Measurements from ENCODE around the gene MON2.

The MON2 gene

GRCh38 chr12:62575036-62575435 lies 108.4 kb downstream of the MON2 start:
- no peaks in the 10 kb centered on the region for H3K9me3 ChIP-seq (replicated peaks; ENCODE audit: low read length)
- no peak overlapping the region for H3K4me3 ChIP-seq (ENCODE audit: low read length)
- peaks cover 30% of the 10 kb centered on the region for H3K36me3 ChIP-seq (ENCODE audit: insufficient read depth, low read length)
- no peak overlapping the region for H3K9ac ChIP-seq (ENCODE audit: low read depth, low read length)
- H3K4me1 ChIP-seq (ENCODE audit: control insufficient read depth, insufficient read depth, low read length) = no peaks in the 10 kb centered on the region
- no peak overlapping the region for H3K4me2 ChIP-seq (ENCODE audit: low read length)
- no peaks in the 10 kb centered on the region for H3K27me3 ChIP-seq (ENCODE audit: control insufficient read depth, insufficient read depth, low read length)

GRCh38 chr12:62576503-62576902 lies 109.9 kb downstream of the MON2 start:
- peaks cover 27% of the 10 kb centered on the region for H3K36me3 ChIP-seq (ENCODE audit: insufficient read depth, low read length)
- no peaks in the 10 kb centered on the region for H3K9me3 ChIP-seq (replicated peaks; ENCODE audit: low read length)
- H3K9ac ChIP-seq (ENCODE audit: low read depth, low read length) = no peak overlapping the region
- H3K27me3 ChIP-seq (ENCODE audit: control insufficient read depth, insufficient read depth, low read length) = no peaks in the 10 kb centered on the region
- H3K4me3 ChIP-seq (ENCODE audit: low read length) = no peak overlapping the region
- no peaks in the 10 kb centered on the region for H3K4me1 ChIP-seq (ENCODE audit: control insufficient read depth, insufficient read depth, low read length)
- H3K4me2 ChIP-seq (ENCODE audit: low read length) = no peak overlapping the region

- Histone ChIP-seq H3K36me3 (ENCODE audit: insufficient read depth, low read length) (peaks cover 22% of the 10 kb centered on the region), H3K4me3 (ENCODE audit: low read length) (no peak overlapping the region), H3K4me2 (ENCODE audit: low read length) (no peak overlapping the region), H3K9me3 (replicated peaks; ENCODE audit: low read length) (no peaks in the 10 kb centered on the region), H3K4me1 (ENCODE audit: control insufficient read depth, insufficient read depth, low read length) (no peaks in the 10 kb centered on the region), H3K27me3 (ENCODE audit: control insufficient read depth, insufficient read depth, low read length) (no peaks in the 10 kb centered on the region), H3K9ac (ENCODE audit: low read depth, low read length) (no peak overlapping the region)
Observed at GRCh38 chr12:62578726-62579125, 112.1 kb downstream of the MON2 start.

- H3K9ac ChIP-seq (ENCODE audit: low read depth, low read length) = no peak overlapping the region
- no peaks in the 10 kb centered on the region for H3K27me3 ChIP-seq (ENCODE audit: control insufficient read depth, insufficient read depth, low read length)
- H3K4me1 ChIP-seq (ENCODE audit: control insufficient read depth, insufficient read depth, low read length) = no peaks in the 10 kb centered on the region
- H3K4me3 ChIP-seq (ENCODE audit: low read length) = no peak overlapping the region
- H3K9me3 ChIP-seq (replicated peaks; ENCODE audit: low read length) = no peaks in the 10 kb centered on the region
- H3K36me3 ChIP-seq (ENCODE audit: insufficient read depth, low read length) = peaks cover 11% of the 10 kb centered on the region
- no peak overlapping the region for H3K4me2 ChIP-seq (ENCODE audit: low read length)
Observed at GRCh38 chr12:62581288-62582064, 114.8 kb downstream of the MON2 start.

GRCh38 chr12:62582065-62582366 lies 115.4 kb downstream of the MON2 start:
- Histone ChIP-seq H3K9me3 (replicated peaks; ENCODE audit: low read length) (no peaks in the 10 kb centered on the region), H3K27me3 (ENCODE audit: control insufficient read depth, insufficient read depth, low read length) (no peaks in the 10 kb centered on the region), H3K4me3 (ENCODE audit: low read length) (no peak overlapping the region), H3K4me2 (ENCODE audit: low read length) (no peak overlapping the region), H3K4me1 (ENCODE audit: control insufficient read depth, insufficient read depth, low read length) (no peaks in the 10 kb centered on the region), H3K36me3 (ENCODE audit: insufficient read depth, low read length) (peaks cover 14% of the 10 kb centered on the region), H3K9ac (ENCODE audit: low read depth, low read length) (no peak overlapping the region)

- H3K4me1 ChIP-seq (ENCODE audit: control insufficient read depth, insufficient read depth, low read length) = peaks cover 13% of the 10 kb centered on the region
- no peak overlapping the region for H3K4me3 ChIP-seq (ENCODE audit: low read length)
- H3K9ac ChIP-seq (ENCODE audit: low read depth, low read length) = no peak overlapping the region
- no peaks in the 10 kb centered on the region for H3K9me3 ChIP-seq (replicated peaks; ENCODE audit: low read length)
- no peak overlapping the region for H3K4me2 ChIP-seq (ENCODE audit: low read length)
- peaks cover 9% of the 10 kb centered on the region for H3K36me3 ChIP-seq (ENCODE audit: insufficient read depth, low read length)
- no peaks in the 10 kb centered on the region for H3K27me3 ChIP-seq (ENCODE audit: control insufficient read depth, insufficient read depth, low read length)
Observed at GRCh38 chr12:62584619-62585018, 118.0 kb downstream of the MON2 start.

- Histone ChIP-seq H3K4me3 (ENCODE audit: low read length) (no peak overlapping the region), H3K36me3 (ENCODE audit: insufficient read depth, low read length) (peaks cover 9% of the 10 kb centered on the region), H3K27me3 (ENCODE audit: control insufficient read depth, insufficient read depth, low read length) (no peaks in the 10 kb centered on the region), H3K4me2 (ENCODE audit: low read length) (no peak overlapping the region), H3K4me1 (ENCODE audit: control insufficient read depth, insufficient read depth, low read length) (peaks cover 13% of the 10 kb centered on the region), H3K9me3 (replicated peaks; ENCODE audit: low read length) (no peaks in the 10 kb centered on the region), H3K9ac (ENCODE audit: low read depth, low read length) (no peak overlapping the region)
Observed at GRCh38 chr12:62586850-62587249, 120.2 kb downstream of the MON2 start.

- peaks cover 19% of the 10 kb centered on the region for H3K36me3 ChIP-seq (ENCODE audit: insufficient read depth, low read length)
- H3K27me3 ChIP-seq (ENCODE audit: control insufficient read depth, insufficient read depth, low read length) = no peaks in the 10 kb centered on the region
- H3K9ac ChIP-seq (ENCODE audit: low read depth, low read length) = no peak overlapping the region
- H3K4me1 ChIP-seq (ENCODE audit: control insufficient read depth, insufficient read depth, low read length) = peaks cover 13% of the 10 kb centered on the region
- no peaks in the 10 kb centered on the region for H3K9me3 ChIP-seq (replicated peaks; ENCODE audit: low read length)
- H3K4me3 ChIP-seq (ENCODE audit: low read length) = no peak overlapping the region
- peak overlapping the region; percentile 18 for H3K4me2 ChIP-seq (ENCODE audit: low read length)
Observed at GRCh38 chr12:62588916-62589315, 122.3 kb downstream of the MON2 start.

GRCh38 chr12:62597253-62597652 lies 130.6 kb downstream of the MON2 start:
- Histone ChIP-seq H3K9ac (ENCODE audit: low read depth, low read length) (no peak overlapping the region), H3K4me1 (ENCODE audit: control insufficient read depth, insufficient read depth, low read length) (peaks cover 5% of the 10 kb centered on the region), H3K4me3 (ENCODE audit: low read length) (no peak overlapping the region), H3K9me3 (replicated peaks; ENCODE audit: low read length) (no peaks in the 10 kb centered on the region), H3K27me3 (ENCODE audit: control insufficient read depth, insufficient read depth, low read length) (no peaks in the 10 kb centered on the region), H3K4me2 (ENCODE audit: low read length) (no peak overlapping the region), H3K36me3 (ENCODE audit: insufficient read depth, low read length) (peaks cover 12% of the 10 kb centered on the region)

- Histone ChIP-seq H3K9me3 (replicated peaks; ENCODE audit: low read length) (no peaks in the 10 kb centered on the region), H3K4me1 (ENCODE audit: control insufficient read depth, insufficient read depth, low read length) (peaks cover 5% of the 10 kb centered on the region), H3K4me2 (ENCODE audit: low read length) (no peak overlapping the region), H3K4me3 (ENCODE audit: low read length) (no peak overlapping the region), H3K36me3 (ENCODE audit: insufficient read depth, low read length) (no peaks in the 10 kb centered on the region), H3K9ac (ENCODE audit: low read depth, low read length) (no peak overlapping the region), H3K27me3 (ENCODE audit: control insufficient read depth, insufficient read depth, low read length) (no peaks in the 10 kb centered on the region)
Observed at GRCh38 chr12:62598846-62599245, 132.2 kb downstream of the MON2 start.

GRCh38 chr12:62599854-62600437 lies 133.3 kb downstream of the MON2 start:
- Histone ChIP-seq H3K9me3 (replicated peaks; ENCODE audit: low read length) (no peaks in the 10 kb centered on the region), H3K36me3 (ENCODE audit: insufficient read depth, low read length) (no peaks in the 10 kb centered on the region), H3K4me3 (ENCODE audit: low read length) (no peak overlapping the region), H3K9ac (ENCODE audit: low read depth, low read length) (no peak overlapping the region), H3K4me1 (ENCODE audit: control insufficient read depth, insufficient read depth, low read length) (peaks cover 5% of the 10 kb centered on the region), H3K27me3 (ENCODE audit: control insufficient read depth, insufficient read depth, low read length) (no peaks in the 10 kb centered on the region), H3K4me2 (ENCODE audit: low read length) (no peak overlapping the region)

- Histone ChIP-seq H3K4me1 (ENCODE audit: control insufficient read depth, insufficient read depth, low read length) (peaks cover 18% of the 10 kb centered on the region), H3K36me3 (ENCODE audit: insufficient read depth, low read length) (no peaks in the 10 kb centered on the region), H3K9me3 (replicated peaks; ENCODE audit: low read length) (no peaks in the 10 kb centered on the region), H3K4me2 (ENCODE audit: low read length) (peak overlapping the region; percentile 78), H3K4me3 (ENCODE audit: low read length) (peak overlapping the region; percentile 94), H3K27me3 (ENCODE audit: control insufficient read depth, insufficient read depth, low read length) (no peaks in the 10 kb centered on the region), H3K9ac (ENCODE audit: low read depth, low read length) (peak overlapping the region; percentile 99)
Observed at GRCh38 chr12:62601765-62602164, 135.1 kb downstream of the MON2 start.
